ENCODE results near the gene TMEM45A. TPM values are rescaled to one million over a fixed set of nuclear protein-coding genes. Genes with fewer than 3 reads are reported as not detected.
A peak's percentile ranks its signal among the peaks of the same experiment; 100 is the strongest.
"Not testable (repeated sequence)": the region's sequence is repeated elsewhere in the genome, so short reads cannot be mapped to it uniquely, and the experiment has no call there.

The TMEM45A gene
- total RNA-seq, 1 experiment from 2014 or later, result 0.11 TPM

DNA sequence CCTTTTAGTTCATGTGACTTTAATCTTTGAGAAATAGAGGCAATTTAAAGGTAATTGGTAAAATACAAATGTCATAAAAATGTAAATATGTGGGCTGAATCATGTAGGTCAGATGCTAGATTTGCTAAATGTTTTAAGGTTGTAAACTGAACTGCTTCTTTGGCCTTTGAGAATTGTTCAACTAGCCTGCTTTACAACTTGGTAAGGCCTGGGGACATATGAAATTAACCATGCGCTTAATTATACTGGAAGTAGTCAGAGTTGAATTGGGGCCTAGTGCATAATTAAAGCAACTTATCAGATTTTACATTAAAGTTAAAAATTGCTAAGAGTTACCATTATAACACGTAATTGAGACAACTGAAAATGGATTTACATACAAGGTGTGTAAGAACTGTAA is 21.0 kb upstream of the TMEM45A start:
- Histone ChIP-seq H3K36me3 (ENCODE audit: insufficient read depth, low read length) (no peaks in the 10 kb centered on the region), H3K9ac (ENCODE audit: low read length) (no peak overlapping the region), H3K4me1 (ENCODE audit: low read length) (no peaks in the 10 kb centered on the region), H3K9me2 (replicated peaks; ENCODE audit: insufficient read depth, low read length) (no peaks in the 10 kb centered on the region), H3K27ac (ENCODE audit: low read length) (no peak overlapping the region), H4K20me1 (ENCODE audit: insufficient read depth, low read depth, low read length) (no peaks in the 10 kb centered on the region), H3K9me3 (ENCODE audit: low read length) (no peaks in the 10 kb centered on the region; the same call in 1 of the 2 replicates), H3K4me3 (ENCODE audit: low read length) (no peak overlapping the region), H3K79me2 (ENCODE audit: low read length) (no peaks in the 10 kb centered on the region), H2AFZ (ENCODE audit: low read length) (no peak overlapping the region), H3K27me3 (ENCODE audit: low read length) (no peaks in the 10 kb centered on the region; the same call in 1 of the 2 replicates), H3K4me2 (ENCODE audit: low read depth, low read length, poor library complexity, severe bottlenecking) (no peak overlapping the region)
- no peak for DNase-seq

- not testable (repeated sequence) for H3K9ac ChIP-seq (ENCODE audit: low read length); H3K27ac ChIP-seq (ENCODE audit: low read length); H3K4me3 ChIP-seq (ENCODE audit: low read length); H3K9me2 ChIP-seq (replicated peaks; ENCODE audit: insufficient read depth, low read length); H2AFZ ChIP-seq (ENCODE audit: low read length); H3K4me1 ChIP-seq (ENCODE audit: low read length); H3K36me3 ChIP-seq (ENCODE audit: insufficient read depth, low read length); H3K27me3 ChIP-seq (ENCODE audit: low read length); H3K4me2 ChIP-seq (ENCODE audit: low read depth, low read length, poor library complexity, severe bottlenecking); DNase-seq; H4K20me1 ChIP-seq (ENCODE audit: insufficient read depth, low read depth, low read length); H3K9me3 ChIP-seq (ENCODE audit: low read length); H3K79me2 ChIP-seq (ENCODE audit: low read length)
Observed at GRCh38 chr3:100477851-100478360, 14.5 kb upstream of the TMEM45A start.

DNA sequence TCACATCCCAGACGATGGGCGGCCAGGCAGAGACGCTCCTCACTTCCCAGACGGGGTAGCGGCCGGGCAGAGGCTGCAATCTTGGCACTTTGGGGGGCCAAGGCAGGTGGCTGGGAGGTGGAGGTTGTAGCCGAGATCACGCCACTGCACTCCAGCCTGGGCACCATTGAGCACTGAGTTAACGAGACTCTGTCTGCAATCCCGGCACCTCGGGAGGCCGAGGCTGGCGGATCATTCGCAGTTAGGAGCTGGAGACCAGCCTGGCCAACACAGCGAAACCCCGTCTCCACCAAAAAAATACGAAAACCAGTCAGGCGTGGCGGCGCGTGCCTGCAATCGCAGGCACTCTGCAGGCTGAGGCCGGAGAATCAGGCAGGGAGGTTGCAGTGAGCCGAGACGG is 13.9 kb upstream of the TMEM45A start:
- H3K4me1 ChIP-seq (ENCODE audit: low read length); H4K20me1 ChIP-seq (ENCODE audit: insufficient read depth, low read depth, low read length); H3K27ac ChIP-seq (ENCODE audit: low read length); H3K36me3 ChIP-seq (ENCODE audit: insufficient read depth, low read length); H3K4me2 ChIP-seq (ENCODE audit: low read depth, low read length, poor library complexity, severe bottlenecking); H2AFZ ChIP-seq (ENCODE audit: low read length); H3K27me3 ChIP-seq (ENCODE audit: low read length); H3K9me3 ChIP-seq (ENCODE audit: low read length); H3K9me2 ChIP-seq (replicated peaks; ENCODE audit: insufficient read depth, low read length); H3K9ac ChIP-seq (ENCODE audit: low read length); H3K4me3 ChIP-seq (ENCODE audit: low read length); H3K79me2 ChIP-seq (ENCODE audit: low read length); DNase-seq: not testable (repeated sequence)

DNA sequence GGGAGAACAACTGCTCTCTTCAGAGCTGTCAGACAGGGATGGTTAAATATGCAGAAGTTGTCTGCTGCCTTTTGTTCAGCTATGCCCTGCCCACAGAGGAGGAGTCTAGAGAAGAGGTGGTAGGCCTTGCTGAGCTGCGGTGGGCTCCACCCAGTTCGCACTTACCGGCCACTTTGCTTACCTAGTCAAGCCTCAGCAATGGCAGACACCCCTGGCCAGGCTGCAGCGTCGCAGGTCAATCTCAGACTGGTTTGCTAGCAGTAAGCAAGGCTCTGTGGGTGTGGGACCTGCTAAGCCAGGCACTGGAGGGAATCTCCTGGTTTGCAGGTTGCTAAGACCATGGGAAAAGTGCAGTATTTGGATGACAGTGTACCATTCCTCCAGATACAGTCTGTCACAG is 12.3 kb upstream of the TMEM45A start:
- Histone ChIP-seq H3K9me3 (ENCODE audit: low read length) (no peaks in the 10 kb centered on the region), H3K27ac (ENCODE audit: low read length) (no peak overlapping the region), H2AFZ (ENCODE audit: low read length) (no peak overlapping the region), H3K79me2 (ENCODE audit: low read length) (no peaks in the 10 kb centered on the region), H3K4me3 (ENCODE audit: low read length) (no peak overlapping the region), H3K4me2 (ENCODE audit: low read depth, low read length, poor library complexity, severe bottlenecking) (no peak overlapping the region), H3K4me1 (ENCODE audit: low read length) (no peaks in the 10 kb centered on the region), H3K9ac (ENCODE audit: low read length) (no peak overlapping the region), H3K36me3 (ENCODE audit: insufficient read depth, low read length) (no peaks in the 10 kb centered on the region), H3K27me3 (ENCODE audit: low read length) (no peaks in the 10 kb centered on the region), H3K9me2 (replicated peaks; ENCODE audit: insufficient read depth, low read length) (no peaks in the 10 kb centered on the region), H4K20me1 (ENCODE audit: insufficient read depth, low read depth, low read length) (no peaks in the 10 kb centered on the region)
- no peak for DNase-seq

DNA sequence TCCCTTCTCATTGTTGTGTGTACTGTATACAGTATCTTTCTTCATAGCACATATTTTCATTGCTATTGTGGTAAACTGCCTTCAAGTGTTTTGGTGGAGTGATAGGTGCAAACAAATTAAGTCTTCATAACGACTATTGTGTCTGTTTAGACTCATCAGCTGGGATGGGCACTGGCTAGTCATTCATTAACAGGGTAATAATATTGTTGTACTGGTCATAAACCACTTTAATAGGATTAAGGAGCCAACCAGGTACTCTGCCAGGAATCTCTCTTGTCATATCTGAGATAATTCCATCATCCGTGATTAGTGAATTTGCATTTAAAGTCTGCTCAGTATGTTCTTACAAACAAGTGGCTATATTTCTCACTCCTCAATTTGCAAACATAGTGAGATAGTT is 10.2 kb upstream of the TMEM45A start:
- H3K4me3 ChIP-seq (ENCODE audit: low read length), result no peak overlapping the region
- H3K27ac ChIP-seq (ENCODE audit: low read length), result no peak overlapping the region
- no peak overlapping the region for H3K4me2 ChIP-seq (ENCODE audit: low read depth, low read length, poor library complexity, severe bottlenecking)
- no peaks in the 10 kb centered on the region for H3K36me3 ChIP-seq (ENCODE audit: insufficient read depth, low read length)
- H3K4me1 ChIP-seq (ENCODE audit: low read length), result no peaks in the 10 kb centered on the region
- H4K20me1 ChIP-seq (ENCODE audit: insufficient read depth, low read depth, low read length), result no peaks in the 10 kb centered on the region
- no peaks in the 10 kb centered on the region for H3K79me2 ChIP-seq (ENCODE audit: low read length)
- DNase-seq, result no peak
- H3K9me2 ChIP-seq (replicated peaks; ENCODE audit: insufficient read depth, low read length), result no peaks in the 10 kb centered on the region
- no peak overlapping the region for H2AFZ ChIP-seq (ENCODE audit: low read length)
- H3K9ac ChIP-seq (ENCODE audit: low read length), result no peak overlapping the region
- no peaks in the 10 kb centered on the region for H3K27me3 ChIP-seq (ENCODE audit: low read length)
- no peaks in the 10 kb centered on the region for H3K9me3 ChIP-seq (ENCODE audit: low read length)

- Histone ChIP-seq H3K27ac (ENCODE audit: low read length) (no peak overlapping the region), H3K4me2 (ENCODE audit: low read depth, low read length, poor library complexity, severe bottlenecking) (no peak overlapping the region), H4K20me1 (ENCODE audit: insufficient read depth, low read depth, low read length) (no peaks in the 10 kb centered on the region), H3K9me2 (replicated peaks; ENCODE audit: insufficient read depth, low read length) (no peaks in the 10 kb centered on the region), H2AFZ (ENCODE audit: low read length) (no peak overlapping the region), H3K9me3 (ENCODE audit: low read length) (no peaks in the 10 kb centered on the region), H3K4me1 (ENCODE audit: low read length) (no peaks in the 10 kb centered on the region), H3K36me3 (ENCODE audit: insufficient read depth, low read length) (no peaks in the 10 kb centered on the region), H3K27me3 (ENCODE audit: low read length) (no peaks in the 10 kb centered on the region), H3K9ac (ENCODE audit: low read length) (no peak overlapping the region), H3K4me3 (ENCODE audit: low read length) (no peak overlapping the region), H3K79me2 (ENCODE audit: low read length) (no peaks in the 10 kb centered on the region)
- no peak for DNase-seq
Observed at GRCh38 chr3:100483529-100483928, 8.9 kb upstream of the TMEM45A start.

DNA sequence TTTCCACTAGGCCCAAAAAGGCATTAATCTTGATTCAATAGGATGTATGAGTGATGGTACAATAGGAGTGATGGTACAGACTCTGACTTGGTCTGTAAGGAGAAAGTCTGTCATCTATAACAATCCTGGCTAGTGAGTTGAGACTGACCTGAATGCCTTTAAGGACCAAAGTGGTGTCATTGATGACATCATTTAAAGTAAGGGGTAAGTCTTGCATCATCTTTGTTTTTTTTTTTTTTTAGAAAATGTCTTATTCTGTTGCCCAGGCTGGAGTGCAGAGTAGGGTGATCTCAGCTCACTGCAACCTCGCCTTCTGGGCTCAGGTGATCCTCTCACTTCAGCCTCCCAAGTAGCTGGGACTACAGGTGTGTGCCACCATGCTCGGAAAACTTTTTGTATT is 5.6 kb upstream of the TMEM45A start:
- H3K9me3 ChIP-seq (ENCODE audit: low read length), result no peaks in the 10 kb centered on the region
- H3K36me3 ChIP-seq (ENCODE audit: insufficient read depth, low read length), result no peaks in the 10 kb centered on the region
- H3K27me3 ChIP-seq (ENCODE audit: low read length), result no peaks in the 10 kb centered on the region
- no peak overlapping the region for H3K4me2 ChIP-seq (ENCODE audit: low read depth, low read length, poor library complexity, severe bottlenecking)
- H3K27ac ChIP-seq (ENCODE audit: low read length), result no peak overlapping the region
- DNase-seq, result no peak
- no peak overlapping the region for H3K9ac ChIP-seq (ENCODE audit: low read length)
- H3K79me2 ChIP-seq (ENCODE audit: low read length), result no peaks in the 10 kb centered on the region
- no peaks in the 10 kb centered on the region for H4K20me1 ChIP-seq (ENCODE audit: insufficient read depth, low read depth, low read length)
- no peak overlapping the region for H2AFZ ChIP-seq (ENCODE audit: low read length)
- no peak overlapping the region for H3K4me3 ChIP-seq (ENCODE audit: low read length)
- H3K9me2 ChIP-seq (replicated peaks; ENCODE audit: insufficient read depth, low read length), result no peaks in the 10 kb centered on the region
- peaks cover under 1% of the 10 kb centered on the region; the same call in 1 of the 2 replicates for H3K4me1 ChIP-seq (ENCODE audit: low read length)

GRCh38 chr3:100489118-100489517 is 3.3 kb upstream of the TMEM45A start:
- peak; percentile 15 for DNase-seq
- Histone ChIP-seq H3K79me2 (ENCODE audit: low read length) (no peaks in the 10 kb centered on the region), H3K4me3 (ENCODE audit: low read length) (no peak overlapping the region)

More at GRCh38 chr3:100489118-100489517, 3.3 kb upstream of the TMEM45A start:
- H2AFZ ChIP-seq (ENCODE audit: low read length), result no peak overlapping the region
- H3K36me3 ChIP-seq (ENCODE audit: insufficient read depth, low read length), result no peaks in the 10 kb centered on the region
- H3K9me3 ChIP-seq (ENCODE audit: low read length), result no peaks in the 10 kb centered on the region
- peaks cover 11% of the 10 kb centered on the region for H3K4me1 ChIP-seq (ENCODE audit: low read length)
- H3K9me2 ChIP-seq (replicated peaks; ENCODE audit: insufficient read depth, low read length), result no peaks in the 10 kb centered on the region
- H3K27ac ChIP-seq (ENCODE audit: low read length), result no peak overlapping the region
- no peak overlapping the region for H3K4me2 ChIP-seq (ENCODE audit: low read depth, low read length, poor library complexity, severe bottlenecking)
- H3K9ac ChIP-seq (ENCODE audit: low read length), result no peak overlapping the region
- H4K20me1 ChIP-seq (ENCODE audit: insufficient read depth, low read depth, low read length), result no peaks in the 10 kb centered on the region
- no peaks in the 10 kb centered on the region for H3K27me3 ChIP-seq (ENCODE audit: low read length)

All from Karpas-422 (cell line).